AG04449 (cell line): Measurements from ENCODE around the gene EFCAB12.

ENCODE experiments used
- CTCF ChIA-PET: fragments of 350-600 bp; formaldehyde crosslinking; extraction: SDS; loops from one replicate; lab custom pipeline; 2021; ENCODE audit warnings: antibody characterized with exemption; lab: Yijun Ruan, JAX
- POLR2A ChIA-PET: fragments of 400-600, 350-600 bp; formaldehyde crosslinking; extraction: SDS; loops from one replicate; lab custom pipeline; 2020; ENCODE audit warnings: antibody characterized with exemption, inconsistent platforms; lab: Yijun Ruan, JAX
- DNase-seq: peaks from one replicate; pipeline ENCODE4 v3.0.0-alpha.2; 2010; ENCODE audit warnings: low read depth, low spot score
- H3K4me3 ChIP-seq: 2 replicates; pipeline ENCODE4 v1.5.1; 2011; ENCODE audit warnings: low read depth, mild to moderate bottlenecking, control low read depth, low read length
- CTCF ChIP-seq: IDR thresholded peaks from one replicate; pipeline ENCODE4 v1.5.1; 2011; ENCODE audit warnings: mild to moderate bottlenecking, moderate library complexity, low read length, control low read depth, inconsistent platforms; ENCODE audit not compliant: insufficient read depth; ENCODE audit errors: missing control alignments

Gene EFCAB12

DNA sequence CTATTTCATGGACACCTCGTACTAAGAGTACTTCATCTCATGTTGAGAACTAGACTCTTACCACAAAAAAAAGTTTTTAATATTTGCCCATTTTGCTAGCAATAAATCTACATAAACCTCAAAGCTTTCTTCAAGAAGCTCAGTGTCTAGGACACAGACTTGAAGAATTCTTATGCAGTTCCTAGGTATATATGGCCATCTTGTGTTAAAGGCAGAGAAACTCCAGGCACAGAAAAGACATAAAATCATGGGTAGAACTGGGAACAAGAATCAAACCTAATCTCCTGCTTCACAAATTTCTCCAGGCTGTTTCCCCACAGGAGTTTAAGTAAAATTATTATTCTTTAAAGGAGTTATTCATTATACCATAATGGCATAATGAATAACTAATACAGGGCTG lies 6.9 kb upstream of the EFCAB12 start:
- POLR2A ChIA-PET: no interaction called here
- DNase-seq: no peak
- CTCF ChIA-PET: interaction anchor here (1.0 to 1.1 kb wide), 2 partner anchors 52 to 465 kb away, joined by 3 read pairs; no protein-coding TSS in a partner anchor
- no peak for TF ChIP-seq CTCF
- no peak overlapping the region for H3K4me3 ChIP-seq

- TF ChIP-seq CTCF: no peak
- no peak for DNase-seq
- CTCF ChIA-PET: interaction anchor here (1.1 to 1.2 kb wide), 2 partner anchors 34 to 56 kb away, joined by 4 read pairs; no protein-coding TSS in a partner anchor
- POLR2A ChIA-PET: no interaction called here
- no peak overlapping the region for H3K4me3 ChIP-seq
Observed at GRCh38 chr3:129434140-129434539, 5.7 kb upstream of the EFCAB12 start.

GRCh38 chr3:129433565-129433964 lies 5.1 kb upstream of the EFCAB12 start:
- TF ChIP-seq CTCF: no peak
- no peak for DNase-seq
- CTCF ChIA-PET: interaction anchor here (1.1 to 1.3 kb wide), 3 partner anchors 34 to 57 kb away, joined by 4 read pairs; no protein-coding TSS in a partner anchor
- no peak overlapping the region for H3K4me3 ChIP-seq
- POLR2A ChIA-PET: no interaction called here

GRCh38 chr3:129432671-129433070 lies 4.2 kb upstream of the EFCAB12 start:
- no peak overlapping the region for H3K4me3 ChIP-seq
- ChIA-PET POLR2A (no interaction called here), CTCF (interaction anchor here (1.3 kb wide), 1 partner anchor 50 kb away, joined by 4 read pairs; no protein-coding TSS in a partner anchor)
- no peak for TF ChIP-seq CTCF
- DNase-seq: no peak

DNA sequence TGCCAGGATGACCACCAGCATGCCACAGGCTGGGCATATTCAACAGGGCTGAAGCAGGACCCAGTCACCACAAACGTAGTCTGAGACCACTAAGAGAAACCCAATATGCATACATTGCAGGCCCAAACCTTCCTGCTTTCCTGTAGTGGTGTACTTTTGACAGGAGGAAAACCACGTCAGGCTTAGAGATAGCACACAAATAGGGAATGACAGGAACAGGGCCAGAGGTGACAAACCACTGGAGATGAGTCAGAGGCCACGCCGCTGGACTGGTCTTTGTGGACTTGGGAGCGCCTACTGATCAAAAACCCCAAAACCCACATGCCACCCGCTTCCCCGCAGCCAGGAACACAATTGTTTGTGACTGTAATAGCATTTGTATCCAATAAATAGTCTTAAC lies 3.6 kb upstream of the EFCAB12 start:
- ChIA-PET POLR2A (no interaction called here), CTCF (no interaction called here)
- TF ChIP-seq CTCF: no peak

DNA sequence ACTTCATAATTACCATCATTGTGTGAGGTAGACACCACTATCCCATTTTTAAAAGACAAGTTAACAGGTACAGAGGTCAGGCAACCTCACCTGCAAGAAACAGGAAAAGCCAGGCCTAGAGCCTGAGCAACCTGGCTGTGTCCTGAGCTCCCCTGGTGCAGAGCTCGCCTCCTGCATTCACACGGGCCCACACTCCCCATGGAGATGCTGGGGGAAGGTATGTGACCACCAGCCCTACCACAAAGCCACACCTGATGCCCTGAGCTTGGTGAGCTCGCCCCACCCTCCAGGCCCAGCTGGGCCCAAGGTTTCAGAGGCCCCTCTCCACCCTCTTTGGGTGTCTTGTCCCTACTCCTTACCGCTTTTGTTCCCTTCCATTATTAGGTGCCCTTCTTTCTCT lies 1.2 kb upstream of the EFCAB12 start:
- no peak for DNase-seq
- H3K4me3 ChIP-seq: no peak overlapping the region
- POLR2A ChIA-PET: interaction anchor here (3.1 kb wide), 1 partner anchor 10 kb away, joined by 13 read pairs; the partner anchor contains the start of genes IFT122 and MBD4
- CTCF ChIA-PET: interaction anchor here (0.8 kb wide), 1 partner anchor 14 kb away, joined by 3 read pairs; no protein-coding TSS in a partner anchor
- TF ChIP-seq CTCF: no peak

More for the DNA sequence above, 3.6 kb upstream of the EFCAB12 start:
- DNase-seq: no peak
- H3K4me3 ChIP-seq: no peak overlapping the region
